NCI-H526 (cell line): ENCODE measurements around the gene CLEC18A.
"Not testable (repeated sequence)": the region's sequence is repeated elsewhere in the genome, so short reads cannot be mapped to it uniquely, and the experiment has no call there.

ENCODE experiments used
- DNase-seq, 2 experiments: peaks; one replicate each; lab custom pipeline; 2025; lab: John Stamatoyannopoulos, UW

CLEC18A gene

GRCh38 chr16:69952116-69952515 is 982 bp downstream of the CLEC18A start:
- not testable (repeated sequence) for DNase-seq

- not testable (repeated sequence) for DNase-seq
These were observed 1.6 kb downstream of the CLEC18A start for GRCh38 chr16:69952572-69953355.

GRCh38 chr16:69954241-69954640 is 3.1 kb downstream of the CLEC18A start:
- DNase-seq = not testable (repeated sequence)

GRCh38 chr16:69963312-69963711 is 12.2 kb downstream of the CLEC18A start:
- DNase-seq = not testable (repeated sequence)

- not testable (repeated sequence) for DNase-seq
These were observed 14.0 kb downstream of the CLEC18A start for GRCh38 chr16:69964960-69965660.

GRCh38 chr16:69965661-69966054 is 14.5 kb downstream of the CLEC18A start:
- DNase-seq = not testable (repeated sequence)

GRCh38 chr16:69967688-69968087 is 16.6 kb downstream of the CLEC18A start:
- not testable (repeated sequence) for DNase-seq

- not testable (repeated sequence) for DNase-seq
These were observed 17.0 kb downstream of the CLEC18A start for GRCh38 chr16:69968125-69968524.

- not testable (repeated sequence) for DNase-seq
These were observed 18.5 kb downstream of the CLEC18A start for GRCh38 chr16:69969657-69970056.

- DNase-seq = not testable (repeated sequence)
These were observed 21.0 kb downstream of the CLEC18A start for GRCh38 chr16:69972120-69972519.

GRCh38 chr16:69972935-69973334 is 21.8 kb downstream of the CLEC18A start:
- DNase-seq = not testable (repeated sequence)

GRCh38 chr16:69985196-69985595 is 34.1 kb downstream of the CLEC18A start:
- not testable (repeated sequence) for DNase-seq

- DNase-seq = not testable (repeated sequence)
These were observed 46.8 kb downstream of the CLEC18A start for GRCh38 chr16:69997956-69998355.

- DNase-seq = not testable (repeated sequence)
These were observed 48.7 kb downstream of the CLEC18A start for GRCh38 chr16:69999801-70000200.

- not testable (repeated sequence) for DNase-seq
These were observed 52.4 kb downstream of the CLEC18A start for GRCh38 chr16:70003511-70003910.

GRCh38 chr16:70008604-70009003 is 57.5 kb downstream of the CLEC18A start:
- DNase-seq = not testable (repeated sequence)

- not testable (repeated sequence) for DNase-seq
These were observed 59.5 kb downstream of the CLEC18A start for GRCh38 chr16:70010615-70011014.

GRCh38 chr16:70011120-70011519 is 60.0 kb downstream of the CLEC18A start:
- not testable (repeated sequence) for DNase-seq

GRCh38 chr16:70012354-70012753 is 61.2 kb downstream of the CLEC18A start:
- not testable (repeated sequence) for DNase-seq

- DNase-seq = not testable (repeated sequence)
These were observed 61.8 kb downstream of the CLEC18A start for GRCh38 chr16:70012951-70013350.
